IPS DF 19.7 (cell line): ENCODE measurements around the gene CYB5R3.

Experiments
- DNase-seq: peaks from one replicate; pipeline ENCODE4 v3.0.0-alpha.2; 2013; ENCODE audit warnings: low read depth, low spot score

Gene CYB5R3

DNA sequence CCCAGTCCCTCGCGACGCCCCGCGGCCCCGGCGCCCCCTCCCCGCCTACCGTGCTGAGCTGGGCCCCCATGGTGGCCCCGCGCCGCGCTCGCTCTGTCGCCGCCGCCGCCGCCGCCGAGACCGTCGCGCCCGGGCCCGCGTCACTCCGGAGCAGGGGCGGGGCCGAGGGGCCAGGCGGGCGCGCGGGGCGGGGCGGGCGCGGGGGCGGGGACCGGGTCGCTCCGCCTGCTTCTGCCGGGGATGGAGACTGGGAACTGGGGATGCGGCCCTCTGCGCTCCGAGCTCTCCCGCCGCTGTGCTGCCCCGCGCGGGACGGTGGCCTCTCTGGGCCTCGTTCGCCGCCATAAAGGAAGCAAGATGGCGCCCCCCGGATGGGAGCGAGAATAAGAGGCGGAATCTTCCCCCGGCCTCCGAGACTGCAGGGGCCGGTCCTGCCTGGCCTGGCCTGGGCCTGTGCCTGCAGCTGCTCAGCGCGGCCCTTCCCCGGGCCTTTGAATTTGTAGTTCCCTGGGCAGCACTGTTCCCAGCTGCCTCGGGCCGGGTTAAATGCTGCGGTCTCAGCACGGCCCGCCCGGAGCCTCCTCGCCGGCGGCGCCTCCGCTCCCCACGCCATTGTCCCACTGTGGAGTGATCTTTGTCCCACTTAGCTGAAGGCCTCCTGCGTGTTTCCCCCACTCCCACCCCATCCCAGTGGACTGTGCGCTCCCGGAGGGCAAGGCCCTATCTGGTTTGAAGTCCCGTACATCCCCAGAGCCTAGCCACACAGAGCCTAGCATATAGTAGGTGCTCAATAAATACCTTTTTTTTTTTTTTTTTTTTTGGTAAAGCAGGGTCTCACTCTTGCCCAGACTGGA, at the start of gene CYB5R3:
CYB5R3 (minus strand) TSS at position 147 of the 854 bp plus-strand sequence; CDS start at position 70, 77 bp downstream.
- DNase-seq = no peak

DNA sequence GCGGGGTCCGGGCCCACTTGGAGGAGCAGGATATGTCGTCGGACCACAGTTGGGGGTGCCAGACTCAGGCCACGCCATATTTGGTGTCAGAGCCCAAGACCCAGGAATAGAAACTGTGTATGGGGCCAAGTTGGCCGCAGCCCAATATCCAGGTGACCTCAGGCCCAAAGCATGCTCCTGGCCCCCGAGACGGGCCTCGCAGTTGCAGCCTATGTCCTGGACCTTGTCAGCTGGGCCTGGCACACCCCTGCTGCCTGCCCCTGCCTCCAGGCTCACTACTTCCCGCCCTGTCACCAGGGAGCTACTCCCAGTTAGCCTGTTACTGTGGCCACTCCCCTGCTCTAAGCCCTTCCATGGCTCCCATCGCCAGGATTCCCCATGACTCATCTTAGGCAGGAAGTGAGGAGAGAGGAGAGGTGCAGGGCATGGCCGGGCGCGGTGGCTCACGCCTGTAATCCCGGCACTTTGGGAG, 48.4 kb upstream of the CYB5R3 start:
- no peak for DNase-seq

DNA sequence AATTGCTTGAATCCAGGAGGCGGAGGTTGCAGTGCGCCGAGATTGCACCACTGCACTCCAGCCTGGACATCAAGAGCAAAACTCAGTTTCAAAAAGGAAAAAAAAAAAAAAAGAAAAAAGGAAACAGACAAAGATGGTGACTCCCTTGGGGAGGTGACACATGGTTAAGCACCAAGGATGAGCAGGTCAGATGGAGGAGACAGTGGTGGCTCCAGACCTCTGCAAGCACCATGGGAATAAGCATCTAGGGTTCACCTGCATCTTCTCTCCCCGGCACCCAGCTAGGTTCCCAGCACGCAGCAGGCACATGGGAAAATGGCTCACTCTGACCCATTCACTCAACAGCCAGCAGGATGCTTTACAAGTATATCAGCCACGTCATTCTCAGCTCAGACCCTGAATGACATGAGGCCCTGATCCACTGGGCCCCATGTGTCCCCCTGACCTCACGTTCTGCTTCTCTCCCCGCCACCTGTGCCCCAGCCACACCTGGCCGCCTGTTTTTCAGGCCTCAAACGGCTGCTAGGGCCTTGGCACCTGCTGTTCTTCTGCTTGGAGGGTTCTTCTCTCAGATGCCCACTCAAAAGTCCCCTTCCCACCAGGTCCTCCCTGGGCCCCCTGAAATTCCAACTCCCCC, 47.3 kb upstream of the CYB5R3 start:
- DNase-seq = no peak

- DNase-seq = no peak
Observed at GRCh38 chr22:42695294-42695693, 46.1 kb upstream of the CYB5R3 start.

GRCh38 chr22:42693763-42694683, 44.8 kb upstream of the CYB5R3 start:
- DNase-seq = no peak

- DNase-seq = no peak
Observed at GRCh38 chr22:42693055-42693762, 44.0 kb upstream of the CYB5R3 start.

DNA sequence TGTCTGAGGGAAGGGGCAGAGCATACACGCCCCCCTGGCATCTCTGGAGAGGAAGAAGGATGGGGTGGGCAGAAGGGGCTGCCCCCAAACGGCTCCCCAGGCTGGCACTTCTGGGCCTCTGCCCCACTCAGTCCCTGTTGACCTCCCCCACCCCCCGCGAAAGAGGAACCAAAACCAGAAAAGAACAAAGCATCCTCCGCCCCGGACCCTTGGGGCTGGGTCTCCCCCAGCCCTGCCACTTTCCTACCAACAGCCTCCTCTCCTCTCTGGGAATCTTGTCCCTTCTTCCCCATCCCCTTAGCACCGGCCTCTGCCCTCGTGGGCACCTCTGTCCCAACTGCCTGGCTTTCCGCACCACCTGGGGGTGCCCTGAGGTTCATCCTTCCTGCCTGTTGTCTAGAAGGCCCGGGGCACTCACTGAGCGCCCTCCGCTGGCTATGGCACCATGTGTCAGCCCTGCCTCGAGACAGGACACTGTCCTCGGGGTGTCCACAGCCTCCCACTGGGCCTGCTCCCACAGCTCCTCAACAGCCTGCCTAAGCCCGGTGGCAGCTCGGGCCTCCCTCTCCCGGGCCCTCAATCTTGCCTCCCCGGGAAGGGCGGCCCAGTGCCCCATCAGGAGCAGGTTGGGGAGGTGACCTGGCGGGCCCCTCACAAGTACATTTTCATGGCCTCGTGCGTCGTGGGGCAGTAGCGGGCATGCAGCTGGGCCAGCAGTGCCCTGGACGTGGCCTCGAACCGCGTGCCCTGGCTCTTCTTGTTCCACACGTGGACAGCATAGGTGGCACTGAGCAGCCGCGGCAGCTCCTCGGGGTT, 43.3 kb upstream of the CYB5R3 start:
- no peak for DNase-seq

DNA sequence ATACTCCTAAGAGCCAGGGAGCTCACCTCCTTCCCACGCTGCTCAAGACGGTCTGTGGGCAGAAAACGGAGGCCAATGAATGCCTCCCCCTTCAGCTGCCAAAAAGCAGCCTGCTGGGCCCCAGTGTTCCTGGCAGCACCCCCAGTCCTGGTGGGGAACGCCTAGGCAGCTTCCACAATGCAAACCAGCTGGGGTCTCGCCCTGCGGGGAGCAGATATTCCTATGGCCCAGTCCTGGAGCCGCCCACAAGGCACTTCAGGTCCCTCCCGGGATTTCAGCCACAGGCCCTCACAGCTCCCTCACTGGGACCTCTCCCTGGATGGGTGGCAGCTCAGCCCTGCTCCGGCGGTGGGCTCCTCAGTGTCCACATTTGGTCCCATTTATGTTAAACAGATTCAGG, 42.2 kb upstream of the CYB5R3 start:
- no peak for DNase-seq

- no peak for DNase-seq
Observed at GRCh38 chr22:42688241-42689211, 39.3 kb upstream of the CYB5R3 start.

DNA sequence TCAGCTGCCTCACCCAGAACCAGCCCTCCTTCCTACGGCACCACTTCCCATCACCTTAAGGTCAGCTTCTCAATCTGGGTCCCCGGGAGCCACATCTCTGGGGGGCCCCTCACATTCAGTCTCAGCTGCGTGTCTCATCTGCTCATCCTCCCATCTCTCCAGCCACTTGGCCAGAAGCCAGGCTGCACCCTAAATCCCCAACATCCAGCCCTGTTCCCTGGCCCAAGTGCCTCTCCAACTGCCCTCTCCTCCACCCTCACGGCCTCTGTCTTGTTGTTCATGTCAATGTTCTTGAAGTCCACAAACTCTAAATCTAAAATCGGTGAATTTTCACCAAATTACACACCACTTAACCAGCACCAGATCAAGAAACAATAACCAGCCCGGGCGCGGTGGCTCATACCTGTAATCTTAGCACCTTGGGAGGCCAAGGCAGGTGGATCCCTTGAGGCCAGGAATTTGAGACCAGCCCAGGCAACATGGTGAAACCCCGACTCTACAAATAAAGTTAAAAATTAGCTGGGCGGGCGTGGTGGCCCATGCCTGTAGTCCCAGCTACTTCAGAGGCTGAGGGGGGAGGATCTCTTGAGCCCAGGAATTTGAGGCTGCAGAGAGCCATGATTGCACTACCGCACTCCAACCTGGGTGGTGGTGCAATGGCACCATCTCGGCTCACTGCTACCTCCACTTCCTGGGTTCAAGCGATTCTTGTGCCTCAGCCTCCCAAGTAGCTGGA, 37.7 kb upstream of the CYB5R3 start:
- no peak for DNase-seq

DNA sequence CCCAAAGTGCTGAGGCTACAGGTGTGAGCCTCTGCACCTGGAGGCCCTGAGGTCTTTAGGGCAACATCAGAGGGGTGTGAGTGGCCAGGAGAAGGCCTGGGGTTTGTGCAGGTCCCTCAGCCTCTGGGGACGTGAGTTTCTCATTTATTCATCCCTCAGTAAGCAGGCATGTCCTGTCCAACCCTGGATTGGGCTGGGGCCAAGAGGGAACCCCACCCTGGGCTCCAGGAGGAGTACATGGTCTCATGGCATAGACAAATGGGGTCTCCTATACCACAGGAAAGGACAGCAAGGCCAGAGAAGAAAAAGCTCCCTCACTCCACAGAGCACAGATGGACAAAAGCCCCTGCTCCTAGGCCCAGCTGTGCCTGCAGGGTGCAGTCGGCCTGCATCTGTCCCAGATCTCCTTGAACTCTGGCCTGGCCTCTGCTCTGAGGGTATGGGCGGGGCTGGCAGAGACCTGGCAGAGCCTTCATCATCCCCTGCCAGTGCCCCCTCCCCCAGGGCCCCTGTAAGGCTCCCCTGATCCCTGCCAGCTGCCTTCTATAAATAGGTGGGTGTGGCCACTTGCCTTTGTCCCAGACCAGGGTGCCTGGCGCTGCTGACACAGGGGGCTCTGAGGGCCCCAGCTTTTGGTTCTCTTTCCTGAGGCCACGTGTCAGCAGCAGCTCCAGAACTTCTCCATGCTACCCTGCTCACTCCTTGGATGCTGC, 36.9 kb upstream of the CYB5R3 start:
- DNase-seq = no peak

DNA sequence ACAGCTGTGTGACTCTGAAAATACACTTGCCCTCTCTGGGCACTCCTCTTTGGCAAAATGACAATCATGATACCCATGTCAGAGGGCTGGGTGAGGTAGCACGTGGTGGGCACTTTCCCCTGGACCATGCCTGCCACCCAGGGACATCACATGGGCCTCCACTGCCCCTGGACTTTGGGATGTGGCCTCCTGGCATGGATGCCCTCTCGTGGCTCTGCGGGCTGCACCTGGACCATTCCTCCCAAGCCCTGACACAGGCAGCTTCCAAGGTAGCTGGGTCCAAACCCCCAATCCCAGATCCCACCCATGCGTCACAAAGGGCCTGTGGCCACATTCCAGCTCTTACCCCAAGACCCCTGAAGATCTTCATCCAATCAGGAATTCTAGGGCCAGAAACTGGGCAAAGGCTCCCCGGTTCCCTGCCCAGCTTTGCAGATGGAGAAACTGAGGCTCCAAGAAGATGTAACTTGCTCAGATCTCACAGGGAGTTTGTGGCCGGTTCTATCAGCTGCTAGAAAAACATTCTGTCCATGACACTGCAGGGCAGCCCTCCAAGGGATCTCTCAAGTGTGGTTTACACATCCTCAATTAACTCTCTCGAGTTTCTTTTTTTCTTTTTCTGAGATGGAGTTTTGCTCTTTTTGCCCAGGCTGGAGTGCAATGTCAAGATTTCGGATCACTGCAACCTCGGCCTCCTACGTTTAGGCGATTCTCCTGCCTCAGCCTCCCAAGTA, 35.4 kb upstream of the CYB5R3 start:
- DNase-seq = no peak

DNA sequence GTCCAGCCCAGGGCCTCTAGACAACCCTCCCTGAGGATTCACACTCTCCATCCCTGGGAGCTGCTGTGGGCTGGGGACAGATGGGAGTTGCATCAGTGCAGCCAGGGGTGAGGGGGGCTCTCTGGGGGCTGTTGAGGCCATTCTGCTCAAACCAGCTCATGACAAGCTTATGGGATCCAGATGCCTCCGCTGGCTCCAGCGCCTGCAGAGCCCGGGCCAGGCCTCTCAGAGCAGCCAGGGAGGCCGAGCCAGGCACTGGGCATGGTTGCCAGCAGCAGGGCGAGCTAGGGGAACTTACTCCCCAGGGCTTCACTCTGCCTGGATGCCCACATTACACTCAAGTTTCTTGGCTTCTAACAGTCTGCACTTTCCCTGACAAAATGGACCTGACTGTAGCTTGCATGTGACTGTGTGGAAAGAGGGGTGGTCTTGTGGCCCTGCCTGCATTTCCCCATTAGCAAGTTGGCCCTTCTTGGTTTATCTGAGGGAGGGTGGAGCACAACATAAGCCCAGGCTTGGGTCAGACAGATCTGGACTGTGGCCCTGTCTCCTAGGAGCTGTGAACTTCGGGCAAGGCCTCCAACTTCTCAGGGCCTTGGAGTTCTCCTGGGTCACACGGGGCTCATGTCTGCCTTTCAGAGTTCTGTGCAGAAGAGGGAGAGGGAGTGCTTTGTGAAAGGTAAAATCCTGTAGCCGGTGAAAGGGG, 34.5 kb upstream of the CYB5R3 start:
- no peak for DNase-seq

GRCh38 chr22:42682113-42682851, 33.1 kb upstream of the CYB5R3 start:
- DNase-seq = no peak

DNA sequence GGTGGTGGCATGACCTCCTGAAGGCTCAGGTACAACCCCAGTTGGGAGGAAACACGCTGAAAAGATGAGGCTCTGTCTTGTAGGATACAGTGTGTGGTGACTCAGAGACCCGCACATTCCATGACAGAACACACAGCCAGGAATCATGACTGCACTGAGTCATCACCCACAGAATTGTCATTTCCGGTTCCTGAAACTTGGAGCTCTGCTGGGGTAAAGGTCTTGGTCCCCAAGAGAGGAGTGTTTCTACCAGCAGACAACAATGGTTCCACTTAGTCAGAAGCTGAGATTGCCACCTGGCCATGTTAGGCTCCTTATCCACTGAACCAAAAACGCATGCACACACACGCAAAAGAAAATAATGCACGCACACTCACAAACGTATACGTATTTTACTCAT, 31.5 kb upstream of the CYB5R3 start:
- no peak for DNase-seq

DNA sequence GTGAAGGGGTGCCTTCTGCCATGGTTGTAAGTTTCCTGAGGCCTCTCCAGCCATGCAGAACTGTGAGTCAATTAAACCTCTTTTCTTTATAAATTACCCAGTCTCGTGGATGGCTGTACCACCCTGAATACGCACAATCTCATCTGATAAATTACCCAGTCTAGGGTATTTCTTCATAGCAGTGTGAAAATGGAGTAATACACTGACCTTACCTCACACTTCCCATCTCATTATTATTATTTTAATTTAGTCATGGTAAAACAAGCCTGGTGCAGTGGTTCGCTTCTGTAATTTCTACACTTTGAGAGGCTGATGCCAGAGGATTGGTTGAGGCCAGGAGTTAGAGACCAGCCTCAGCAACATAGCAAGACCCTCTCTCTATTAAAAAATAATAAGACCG, 30.5 kb upstream of the CYB5R3 start:
- no peak for DNase-seq
